Skeletal muscle tissue (tissue), 4 donors: Measurements from ENCODE around the gene DNAJB5. TPM values are rescaled to one million over a fixed set of nuclear protein-coding genes. Genes with fewer than 3 reads are reported as not detected.

Source experiments
- H3K27ac ChIP-seq: one replicate; pipeline ENCODE4 v1.7.0; 2013; ENCODE audit warnings: mild to moderate bottlenecking, low read depth, low read length, inconsistent platforms
- H3K27me3 ChIP-seq, 3 donors: one replicate each; pipeline ENCODE4 v1.7.0; 2013; ENCODE audit warnings: low read length in 3 of 3; ENCODE audit not compliant: control insufficient read depth in 3 of 3, insufficient read depth in 3 of 3
- H3K36me3 ChIP-seq, 3 donors: one replicate each; pipeline ENCODE4 v1.7.0; 2013; ENCODE audit warnings: low read length in 3 of 3; ENCODE audit not compliant: control insufficient read depth in 3 of 3, insufficient read depth in 3 of 3
- H3K4me1 ChIP-seq, 3 donors: one replicate each; pipeline ENCODE4 v1.7.0; 2013; ENCODE audit warnings: low read length in 3 of 3, mild to moderate bottlenecking in 3 of 3; ENCODE audit not compliant: control insufficient read depth in 3 of 3, insufficient read depth in 3 of 3
- H3K4me3 ChIP-seq, 3 donors: one replicate each; pipeline ENCODE4 v1.7.0; 2013; ENCODE audit warnings: low read length in 3 of 3
- H3K9ac ChIP-seq, 3 donors: one replicate each; pipeline ENCODE4 v1.7.0; 2013; ENCODE audit warnings: low read length in 3 of 3, mild to moderate bottlenecking in 3 of 3, moderate library complexity in 2 of 3, low read depth in 1 of 3
- H3K9me3 ChIP-seq, 3 donors: one replicate each; pipeline ENCODE4 v1.7.0; 2013; ENCODE audit warnings: low read length in 3 of 3; ENCODE audit not compliant: control insufficient read depth in 3 of 3
- total RNA-seq: library from RNA; depleted of rRNA; stranded (reverse); fragments of >200 nt; gene quantifications from one replicate; pipeline ENCODE4 v1.2.3, GENCODE V29; 2014
- donor health status: Osteomylitis.

The DNAJB5 gene
- total RNA-seq, 1 donor from 2014 or later: 14.1 TPM

- Histone ChIP-seq H3K36me3 (peaks cover 33 to 46% (median 46%) of the 10 kb centered on the region in 3 donors), H3K4me3 (no peak overlapping the region), H3K27me3 (no peaks in the 10 kb centered on the region), H3K9ac (no peak overlapping the region), H3K9me3 (no peaks in the 10 kb centered on the region), H3K4me1 (no peaks in the 10 kb centered on the region), H3K27ac (no peak overlapping the region)
Observed at GRCh38 chr9:35042081-35042604, 52.6 kb downstream of the DNAJB5 start.

- H3K9ac ChIP-seq: no peak overlapping the region
- no peak overlapping the region for H3K27ac ChIP-seq
- no peak overlapping the region for H3K4me3 ChIP-seq
- no peaks in the 10 kb centered on the region for H3K4me1 ChIP-seq
- no peaks in the 10 kb centered on the region for H3K27me3 ChIP-seq
- H3K9me3 ChIP-seq: no peaks in the 10 kb centered on the region
- H3K36me3 ChIP-seq: peaks cover 34 to 50% (median 46%) of the 10 kb centered on the region in 3 donors
Observed at GRCh38 chr9:35042891-35043545, 53.5 kb downstream of the DNAJB5 start.

DNA sequence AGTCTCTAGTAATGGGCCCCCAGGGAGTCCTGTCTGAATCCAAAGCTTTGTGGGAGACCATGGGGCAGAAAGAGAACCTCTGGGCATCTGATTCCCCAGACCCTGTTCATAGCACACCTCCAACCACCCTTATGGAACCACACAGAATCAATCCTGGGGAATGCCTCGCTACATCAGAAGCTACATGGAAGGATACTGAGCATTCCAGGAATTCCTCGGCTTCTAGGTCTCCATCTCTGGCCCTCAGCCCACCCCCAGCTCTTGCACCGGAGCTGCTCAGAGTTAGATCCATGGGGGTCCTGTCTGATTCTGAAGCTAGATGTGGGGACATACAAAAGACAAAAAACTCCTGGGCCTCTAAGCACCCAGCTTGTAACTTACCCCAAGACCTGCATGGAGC is 54.5 kb downstream of the DNAJB5 start:
- Histone ChIP-seq H3K36me3 (peaks cover 36 to 51% (median 49%) of the 10 kb centered on the region in 3 donors), H3K9me3 (no peaks in the 10 kb centered on the region), H3K9ac (no peak overlapping the region), H3K4me1 (no peaks in the 10 kb centered on the region), H3K27ac (no peak overlapping the region), H3K27me3 (no peaks in the 10 kb centered on the region), H3K4me3 (no peak overlapping the region)

Other genes with a start within 250 kb of the DNAJB5 start
- gene PHF24, start 31.5 kb upstream of the DNAJB5 start, total RNA-seq: under 0.01 TPM
- 212 TPM for gene VCP, start 82.9 kb downstream of the DNAJB5 start, total RNA-seq
- gene FANCG, start 90.2 kb downstream of the DNAJB5 start, total RNA-seq: 14.6 TPM
- gene PIGO, start 106.8 kb downstream of the DNAJB5 start, total RNA-seq: 6.3 TPM
- gene STOML2, start 113.4 kb downstream of the DNAJB5 start, total RNA-seq: 93.9 TPM
- 4.7 TPM for gene ATOSB, start 126.1 kb downstream of the DNAJB5 start, total RNA-seq
- 16.2 TPM for gene UNC13B, start 172.3 kb downstream of the DNAJB5 start, total RNA-seq